Mucosa of rectum (tissue), 2 donors: ENCODE data around the gene ZBTB7C.
A peak's percentile ranks its signal among the peaks of the same experiment; 100 is the strongest.

Experiments
- H3K27ac ChIP-seq, 2 donors: one replicate each; pipeline ENCODE4 v1.7.0; 2013; ENCODE audit warnings: inconsistent platforms in 2 of 2, low read depth in 2 of 2, low read length in 2 of 2
- H3K27me3 ChIP-seq, 2 donors: one replicate each; pipeline ENCODE4 v1.7.0; 2013; ENCODE audit warnings: low read length in 2 of 2; ENCODE audit not compliant: control insufficient read depth in 2 of 2, insufficient read depth in 2 of 2
- H3K36me3 ChIP-seq, 2 donors: one replicate each; pipeline ENCODE4 v1.7.0; 2013; ENCODE audit warnings: low read length in 2 of 2; ENCODE audit not compliant: control insufficient read depth in 2 of 2, insufficient read depth in 2 of 2
- H3K4me1 ChIP-seq, 2 donors: one replicate each; pipeline ENCODE4 v1.7.0; 2013; ENCODE audit warnings: low read length in 2 of 2, mild to moderate bottlenecking in 1 of 2; ENCODE audit not compliant: control insufficient read depth in 2 of 2, insufficient read depth in 2 of 2
- H3K4me3 ChIP-seq, 2 donors: one replicate each; pipeline ENCODE4 v1.7.0; 2013; ENCODE audit warnings: low read length in 2 of 2
- H3K9ac ChIP-seq, 2 donors: one replicate each; pipeline ENCODE4 v1.7.0; 2013; ENCODE audit warnings: low read length in 2 of 2, low read depth in 1 of 2, mild to moderate bottlenecking in 1 of 2
- H3K9me3 ChIP-seq, 2 donors: one replicate each; pipeline ENCODE4 v1.7.0; 2013; ENCODE audit warnings: low read length in 2 of 2; ENCODE audit not compliant: control insufficient read depth in 2 of 2
- donor health status: healthy.
- donor health status: Normal muscosa, but diverticular disease.

The ZBTB7C gene

DNA sequence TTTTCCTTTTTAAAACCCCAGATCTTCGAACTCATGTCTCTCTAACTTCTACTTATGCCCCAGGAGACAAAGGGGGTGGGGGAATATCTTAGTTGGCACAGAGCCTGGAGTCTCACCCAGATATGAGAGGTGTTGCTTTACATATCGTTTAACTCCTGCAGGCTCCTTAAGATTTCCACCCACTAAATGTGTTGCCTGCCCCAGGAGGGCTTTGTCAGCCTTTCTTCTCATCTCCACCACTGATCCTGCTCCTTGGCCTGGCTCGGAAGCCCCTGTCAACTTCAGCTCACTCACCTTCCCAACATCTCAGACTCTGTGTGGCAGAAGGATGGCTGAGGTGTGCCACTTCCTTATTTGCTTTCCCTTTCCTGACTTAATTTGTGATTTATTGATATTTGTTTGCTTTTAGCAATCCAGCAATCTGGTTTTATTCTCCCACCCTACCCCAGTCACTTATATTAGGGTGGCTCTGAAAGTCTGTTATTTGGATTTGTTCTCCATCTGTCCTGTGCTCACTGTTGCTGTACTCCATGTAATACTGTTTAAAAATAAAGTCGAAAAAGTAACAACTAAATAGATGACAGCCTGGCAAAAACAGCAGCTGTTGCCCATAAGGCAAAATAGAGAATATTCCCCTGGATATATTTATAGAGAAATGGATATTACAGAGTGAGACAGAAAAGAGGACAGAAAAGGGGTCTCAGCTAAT lies 200.6 kb downstream of the ZBTB7C start:
- Histone ChIP-seq H3K27me3 (no peaks in the 10 kb centered on the region), H3K9me3 (peaks cover 0 to 2% of the 10 kb centered on the region in 2 donors), H3K4me1 (peaks cover 13 to 25% of the 10 kb centered on the region in 2 donors), H3K9ac (no peak overlapping the region), H3K27ac (no peak overlapping the region), H3K36me3 (no peaks in the 10 kb centered on the region), H3K4me3 (no peak overlapping the region)

DNA sequence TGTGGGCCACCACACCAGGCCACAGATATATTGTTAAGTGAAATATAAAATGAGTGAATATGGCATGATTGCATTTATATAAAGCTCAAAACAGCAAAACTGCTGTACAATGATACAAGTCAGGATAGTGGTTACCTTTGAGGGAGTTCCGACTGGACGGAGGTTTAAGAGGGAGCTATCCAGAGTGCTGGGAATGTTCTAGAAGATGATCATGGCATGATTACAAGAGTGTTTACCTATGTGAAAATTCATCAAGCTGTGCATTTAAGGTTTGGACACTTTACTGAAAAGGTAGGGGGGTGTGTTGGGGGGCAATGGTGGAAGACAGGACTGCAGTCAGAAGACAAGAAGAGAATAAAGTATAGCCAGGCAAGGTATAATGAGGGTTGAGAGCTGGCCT lies 201.4 kb downstream of the ZBTB7C start:
- Histone ChIP-seq H3K27me3 (no peaks in the 10 kb centered on the region), H3K36me3 (no peaks in the 10 kb centered on the region), H3K9me3 (peaks cover 0 to 2% of the 10 kb centered on the region in 2 donors), H3K4me1 (peaks cover 13 to 28% of the 10 kb centered on the region in 2 donors), H3K4me3 (no peak overlapping the region), H3K27ac (no peak overlapping the region), H3K9ac (no peak overlapping the region)

DNA sequence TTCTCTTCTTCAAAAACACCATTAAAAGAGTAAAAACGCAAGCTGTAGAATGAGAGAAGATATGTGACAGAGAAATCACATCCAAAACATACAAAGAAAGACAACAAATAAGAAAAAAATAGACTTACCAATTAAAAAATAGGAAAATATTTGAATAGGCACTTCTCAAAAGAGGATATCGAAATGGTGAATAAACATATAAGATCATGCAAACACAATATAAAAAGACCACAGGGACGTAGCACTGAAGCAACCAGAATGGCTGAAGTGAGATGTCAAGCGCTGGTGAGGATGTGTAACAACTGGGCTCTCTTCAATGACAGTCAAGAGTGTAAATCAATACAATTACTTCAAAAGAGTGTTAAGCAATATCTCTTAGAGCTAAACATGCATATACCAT lies 202.3 kb downstream of the ZBTB7C start:
- H3K27ac ChIP-seq, result no peak overlapping the region
- H3K36me3 ChIP-seq, result no peaks in the 10 kb centered on the region
- peaks cover 13 to 31% of the 10 kb centered on the region in 2 donors for H3K4me1 ChIP-seq
- no peak overlapping the region for H3K4me3 ChIP-seq
- H3K9ac ChIP-seq, result no peak overlapping the region
- peaks cover 0 to 2% of the 10 kb centered on the region in 2 donors for H3K9me3 ChIP-seq
- no peaks in the 10 kb centered on the region for H3K27me3 ChIP-seq

DNA sequence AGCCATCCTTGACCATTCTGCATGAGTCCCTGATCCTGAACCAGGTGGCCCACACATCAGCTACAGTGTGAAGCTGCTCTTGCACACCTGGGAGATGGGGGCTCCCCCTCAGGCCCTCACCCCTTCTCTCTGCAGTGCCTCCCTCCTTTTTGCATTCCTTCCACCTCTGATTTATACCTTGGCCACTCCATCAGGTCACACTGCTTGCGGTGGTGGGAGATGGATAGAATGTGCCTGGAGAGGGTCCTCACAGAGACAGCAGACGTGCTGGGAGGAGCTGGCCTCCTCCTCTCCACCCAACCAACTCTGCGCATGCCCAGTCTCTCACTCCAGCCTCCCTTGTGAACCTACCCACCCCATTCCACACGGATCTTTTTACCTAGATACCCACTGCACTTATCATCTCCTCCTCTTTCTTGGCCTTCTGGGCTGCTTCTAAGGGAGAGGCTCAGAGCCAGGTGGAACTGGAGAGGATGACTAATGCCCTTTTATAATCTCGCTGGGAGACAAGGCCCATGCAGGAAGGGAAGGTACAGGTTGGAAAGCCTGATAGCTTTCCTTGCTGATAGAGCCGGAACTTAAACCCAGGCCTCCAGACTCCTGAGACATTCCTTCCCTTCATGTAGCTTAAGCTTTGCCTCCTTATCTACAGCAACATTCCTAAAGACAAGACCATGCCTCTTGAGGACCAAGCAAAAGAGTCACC lies 205.1 kb downstream of the ZBTB7C start:
- Histone ChIP-seq H3K9me3 (no peaks in the 10 kb centered on the region), H3K27me3 (peaks cover 1 to 5% of the 10 kb centered on the region in 2 donors), H3K4me3 (no peak overlapping the region), H3K4me1 (peaks cover 14 to 42% of the 10 kb centered on the region in 2 donors), H3K9ac (peak overlapping the region in 1 of 2 donors; percentile 9), H3K27ac (peak overlapping the region; percentile 75 to 76), H3K36me3 (no peaks in the 10 kb centered on the region)

DNA sequence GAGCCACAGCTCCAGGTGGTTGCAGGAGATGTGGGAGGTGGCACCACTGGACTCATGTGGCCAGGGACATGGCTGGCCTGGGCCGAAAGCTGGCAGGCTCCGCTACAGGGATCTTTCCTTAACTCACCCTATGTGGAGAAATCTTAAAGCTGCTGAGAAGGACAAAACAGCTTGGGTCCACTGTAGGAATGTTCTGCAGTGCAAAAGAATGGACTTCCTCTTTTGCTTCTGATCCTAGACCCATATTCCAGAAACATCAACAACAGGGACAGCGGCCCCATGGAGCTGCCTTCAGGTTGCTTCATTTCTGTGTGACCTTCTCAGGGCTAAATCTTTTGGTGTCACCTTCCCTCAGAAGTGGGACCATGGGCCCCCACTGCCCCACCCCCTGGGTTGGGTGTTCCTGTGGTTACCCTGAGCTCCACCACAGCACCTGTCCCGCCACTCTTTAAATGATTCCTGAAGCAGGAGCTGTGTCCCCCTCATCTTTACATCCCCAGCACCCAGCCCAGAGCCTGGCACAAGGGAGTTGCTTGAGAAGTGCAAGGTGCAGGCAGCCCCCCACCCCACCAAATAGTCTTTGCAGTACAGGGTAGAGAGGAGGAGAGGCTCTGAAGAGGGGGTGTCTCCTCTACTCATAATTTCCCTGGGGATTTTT lies 205.8 kb downstream of the ZBTB7C start:
- Histone ChIP-seq H3K4me3 (no peak overlapping the region), H3K27ac (no peak overlapping the region), H3K27me3 (peaks cover 1 to 5% of the 10 kb centered on the region in 2 donors), H3K9ac (no peak overlapping the region), H3K4me1 (peaks cover 14 to 35% of the 10 kb centered on the region in 2 donors), H3K36me3 (no peaks in the 10 kb centered on the region), H3K9me3 (no peaks in the 10 kb centered on the region)

DNA sequence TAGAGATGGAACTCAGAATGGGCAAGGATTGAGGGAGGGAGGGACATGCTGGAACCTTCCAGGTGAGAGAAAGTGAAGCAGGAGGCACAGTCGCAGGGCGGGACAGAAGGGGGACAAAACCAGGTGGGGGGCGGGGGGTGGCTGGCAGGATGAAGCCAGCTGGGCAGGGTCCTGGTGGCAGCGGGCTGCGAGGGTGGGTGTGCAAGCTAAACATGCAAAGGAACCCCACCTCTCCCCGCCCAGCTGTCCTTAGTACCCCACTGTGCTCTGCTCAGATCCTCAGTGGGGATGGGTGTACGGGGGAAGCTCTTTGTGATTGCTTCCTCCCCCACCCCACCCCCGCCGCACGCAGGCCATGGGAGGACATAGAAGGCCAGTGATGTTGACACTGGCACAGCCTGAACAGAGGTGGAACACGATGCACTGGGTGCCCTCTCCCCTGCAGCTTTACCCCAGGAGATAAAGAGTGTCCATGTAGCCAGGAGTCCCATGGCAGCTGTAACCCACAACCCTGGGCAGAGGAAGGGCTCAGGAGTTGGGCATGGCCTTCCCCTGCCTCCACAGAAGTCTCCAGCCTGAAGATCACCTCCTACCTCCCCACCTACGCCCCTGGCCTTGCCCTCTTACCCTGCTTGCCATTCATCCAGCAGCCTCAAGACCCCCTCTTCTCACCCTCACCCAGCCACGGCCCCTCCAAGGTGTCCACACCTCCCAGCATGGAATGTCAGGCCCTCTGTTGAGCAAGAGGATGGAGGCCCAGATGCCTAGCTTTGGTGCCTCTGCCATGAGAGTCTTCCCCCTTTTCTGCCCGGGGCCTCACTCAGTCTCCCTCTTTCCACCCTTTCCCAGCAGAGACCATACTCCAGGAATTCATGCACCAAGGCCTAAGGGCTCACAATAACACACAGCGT lies 206.6 kb downstream of the ZBTB7C start:
- Histone ChIP-seq H3K36me3 (no peaks in the 10 kb centered on the region), H3K9ac (no peak overlapping the region)

DNA sequence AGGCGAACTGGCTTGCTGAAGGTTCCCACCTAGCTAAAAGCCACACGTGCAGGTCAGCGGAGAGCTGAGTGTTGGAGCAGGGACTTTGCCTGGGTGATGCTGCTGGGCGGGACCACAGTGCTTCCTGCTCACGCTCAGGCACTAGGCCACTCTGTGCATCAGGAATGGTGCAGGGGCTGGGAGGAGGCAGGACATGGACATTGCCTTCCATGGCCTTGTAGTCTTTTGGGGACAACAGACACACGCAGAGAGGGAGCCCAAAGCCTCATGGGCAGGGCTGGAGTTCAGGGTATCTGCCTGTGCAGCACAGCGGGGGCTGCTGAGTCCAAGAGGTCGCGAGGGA lies 207.2 kb downstream of the ZBTB7C start:
- Histone ChIP-seq H3K9me3 (no peaks in the 10 kb centered on the region), H3K4me3 (no peak overlapping the region), H3K36me3 (no peaks in the 10 kb centered on the region), H3K27me3 (peaks cover 1 to 5% of the 10 kb centered on the region in 2 donors), H3K9ac (no peak overlapping the region), H3K4me1 (peaks cover 13 to 30% of the 10 kb centered on the region in 2 donors), H3K27ac (no peak overlapping the region)

More for the DNA sequence above, 206.6 kb downstream of the ZBTB7C start:
- Histone ChIP-seq H3K9me3 (no peaks in the 10 kb centered on the region), H3K4me1 (peaks cover 13 to 30% of the 10 kb centered on the region in 2 donors), H3K4me3 (no peak overlapping the region), H3K27me3 (peaks cover 1 to 5% of the 10 kb centered on the region in 2 donors), H3K27ac (no peak overlapping the region)

DNA sequence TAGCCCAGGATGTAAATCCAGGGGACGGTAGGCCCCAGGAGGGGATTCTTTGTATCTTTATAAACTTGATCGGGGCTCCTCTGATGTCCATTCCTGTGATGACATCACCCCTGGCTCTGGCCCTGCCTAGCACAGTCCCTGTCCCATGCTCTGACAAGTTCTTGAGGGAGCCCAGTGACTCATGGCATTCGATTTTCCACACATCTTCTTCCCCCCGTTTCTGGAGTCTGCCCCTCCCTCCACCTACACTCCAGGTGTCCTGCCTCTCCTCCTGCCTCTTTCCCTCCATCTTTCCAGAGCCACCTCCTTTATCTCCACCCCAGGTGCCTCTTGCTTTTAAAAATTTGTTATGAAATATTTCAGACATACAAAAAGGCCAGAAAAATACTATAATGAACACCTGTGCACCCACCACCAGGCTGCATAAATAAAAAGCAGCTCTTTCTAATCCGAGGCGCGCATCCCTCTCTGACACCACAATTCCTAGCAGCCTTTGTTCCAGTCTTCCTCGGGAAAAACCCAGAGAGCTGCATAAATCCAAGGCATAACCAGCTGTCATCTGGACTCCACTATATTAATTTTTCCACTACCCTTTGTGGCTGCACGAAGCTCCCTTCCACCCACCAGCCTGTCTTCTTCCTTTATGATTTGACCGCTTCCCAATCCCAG lies 207.7 kb downstream of the ZBTB7C start:
- Histone ChIP-seq H3K4me3 (no peak overlapping the region), H3K9me3 (no peaks in the 10 kb centered on the region), H3K27ac (no peak overlapping the region), H3K36me3 (no peaks in the 10 kb centered on the region), H3K4me1 (peaks cover 13 to 30% of the 10 kb centered on the region in 2 donors), H3K27me3 (peaks cover 1 to 5% of the 10 kb centered on the region in 2 donors), H3K9ac (no peak overlapping the region)

DNA sequence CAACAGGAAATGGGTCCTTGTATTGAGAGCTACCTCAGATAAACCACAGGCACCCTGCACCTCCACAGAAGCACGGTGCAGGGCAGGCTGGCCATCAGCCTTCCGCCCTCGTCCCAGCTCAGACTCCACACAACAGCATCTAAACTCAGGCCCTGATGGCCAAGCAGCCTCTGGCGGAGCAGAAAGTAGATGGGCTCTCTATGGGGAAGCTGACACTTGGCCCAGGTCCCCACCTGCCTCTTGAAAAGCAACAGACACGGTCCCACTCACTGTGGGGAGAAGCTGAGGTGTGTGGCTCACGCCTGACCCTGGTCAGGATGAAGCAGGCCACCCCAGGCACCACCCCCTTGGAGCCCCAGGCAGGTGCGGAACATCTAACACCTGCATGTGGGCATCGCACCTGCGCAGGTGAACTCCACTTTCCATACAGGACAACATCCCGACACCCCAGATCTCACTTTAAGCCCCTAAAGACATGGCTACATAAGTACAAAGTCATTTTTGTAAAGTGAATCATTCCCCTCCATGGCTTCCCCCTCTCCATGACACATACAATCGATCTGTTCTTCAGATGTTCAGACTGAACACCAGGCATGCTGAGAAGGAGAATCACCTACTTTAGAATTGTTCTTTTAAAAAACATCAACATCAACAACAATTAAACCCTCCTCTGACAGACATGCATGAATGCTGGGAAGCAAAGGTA lies 208.4 kb downstream of the ZBTB7C start:
- Histone ChIP-seq H3K4me1 (peaks cover 13 to 30% of the 10 kb centered on the region in 2 donors), H3K9ac (no peak overlapping the region), H3K27me3 (peaks cover 1 to 5% of the 10 kb centered on the region in 2 donors), H3K4me3 (no peak overlapping the region), H3K27ac (no peak overlapping the region), H3K36me3 (no peaks in the 10 kb centered on the region), H3K9me3 (no peaks in the 10 kb centered on the region)
